Astrocyte of the spinal cord (primary cell): ENCODE data around the gene TXK.

ENCODE experiments used
- DNase-seq: peaks from one replicate; pipeline ENCODE4 v3.0.0; 2011; ENCODE audit warnings: low read depth, low spot score
- H3K4me3 ChIP-seq: 2 replicates; pipeline ENCODE4 v1.5.1; 2011; ENCODE audit warnings: low read depth, mild to moderate bottlenecking, low read length, moderate library complexity
- CTCF ChIP-seq: IDR thresholded peaks from 2 replicates; pipeline ENCODE4 v1.5.1; 2012; ENCODE audit warnings: low read depth, mild to moderate bottlenecking, low read length, inconsistent platforms
- in situ Hi-C: cut with HindIII; loops from 2 replicates; pipeline ENCODE4 v1.10.0; 2017; ENCODE audit warnings: low sequenced_read_pairs

TXK gene

GRCh38 chr4:48035952-48036351 lies 98.1 kb downstream of the TXK start:
- TF ChIP-seq CTCF = no peak
- no peak for DNase-seq
- no peak overlapping the region for H3K4me3 ChIP-seq
- in situ Hi-C loops = no loop called here

GRCh38 chr4:48033825-48034413 lies 100.1 kb downstream of the TXK start:
- in situ Hi-C loops = no loop called here
- DNase-seq = no peak
- peak; percentile 50 for TF ChIP-seq CTCF
- H3K4me3 ChIP-seq = no peak overlapping the region

- no peak overlapping the region for H3K4me3 ChIP-seq
- no peak for TF ChIP-seq CTCF
- in situ Hi-C loops = no loop called here
- DNase-seq = no peak
Measured at GRCh38 chr4:48033412-48033811, 100.6 kb downstream of the TXK start.

DNA sequence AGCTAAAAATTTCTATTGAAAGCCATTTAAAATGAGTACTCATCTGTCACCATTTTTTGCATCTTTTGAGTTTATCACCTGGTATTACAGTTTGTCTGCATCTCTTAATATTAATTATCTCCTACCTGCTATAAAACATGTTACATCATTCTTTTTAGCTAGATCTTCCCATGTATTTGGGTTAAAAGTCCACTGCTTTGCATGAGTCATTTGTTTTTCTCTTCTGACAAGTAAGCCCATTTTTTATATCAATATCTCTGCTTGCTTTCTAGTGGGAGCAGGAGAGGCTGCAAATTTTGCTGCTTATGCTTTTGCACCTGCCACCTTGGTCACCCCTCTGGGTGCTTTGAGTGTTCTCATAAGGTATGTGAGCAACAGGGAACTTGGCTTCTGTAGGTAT lies 101.3 kb downstream of the TXK start:
- DNase-seq = no peak
- H3K4me3 ChIP-seq = no peak overlapping the region
- no peak for TF ChIP-seq CTCF
- in situ Hi-C loops = no loop called here

- no peak overlapping the region for H3K4me3 ChIP-seq
- in situ Hi-C loops = no loop called here
- DNase-seq = peak; percentile 61
- no peak for TF ChIP-seq CTCF
Measured at GRCh38 chr4:48031802-48032525, 102.1 kb downstream of the TXK start.

- no peak for TF ChIP-seq CTCF
- in situ Hi-C loops = no loop called here
- DNase-seq = no peak
- no peak overlapping the region for H3K4me3 ChIP-seq
Measured at GRCh38 chr4:48030470-48030869, 103.6 kb downstream of the TXK start.
